GM18505 (cell line): ENCODE measurements around the gene ADM5.

ENCODE experiments used
- ATAC-seq: cut with Tn5 transposase; IDR thresholded peaks from one replicate; pipeline ENCODE4 v1.9.1; 2021; ENCODE audit not compliant: unreplicated experiment
- POLR2A ChIP-seq: IDR thresholded peaks from 4 replicates; pipeline ENCODE4 v1.6.1; 2011; ENCODE audit warnings: borderline replicate concordance; ENCODE audit not compliant: insufficient read depth, insufficient read length; ENCODE audit errors: extremely low read depth

Gene ADM5

GRCh38 chr19:49689133-49690078 lies at the start of gene ADM5:
TSS of gene ADM5 (plus strand) at chr19:49689594. CDS start at chr19:49689838, 244 bp downstream.
- no peak for ATAC-seq
- TF ChIP-seq POLR2A: no peak

DNA sequence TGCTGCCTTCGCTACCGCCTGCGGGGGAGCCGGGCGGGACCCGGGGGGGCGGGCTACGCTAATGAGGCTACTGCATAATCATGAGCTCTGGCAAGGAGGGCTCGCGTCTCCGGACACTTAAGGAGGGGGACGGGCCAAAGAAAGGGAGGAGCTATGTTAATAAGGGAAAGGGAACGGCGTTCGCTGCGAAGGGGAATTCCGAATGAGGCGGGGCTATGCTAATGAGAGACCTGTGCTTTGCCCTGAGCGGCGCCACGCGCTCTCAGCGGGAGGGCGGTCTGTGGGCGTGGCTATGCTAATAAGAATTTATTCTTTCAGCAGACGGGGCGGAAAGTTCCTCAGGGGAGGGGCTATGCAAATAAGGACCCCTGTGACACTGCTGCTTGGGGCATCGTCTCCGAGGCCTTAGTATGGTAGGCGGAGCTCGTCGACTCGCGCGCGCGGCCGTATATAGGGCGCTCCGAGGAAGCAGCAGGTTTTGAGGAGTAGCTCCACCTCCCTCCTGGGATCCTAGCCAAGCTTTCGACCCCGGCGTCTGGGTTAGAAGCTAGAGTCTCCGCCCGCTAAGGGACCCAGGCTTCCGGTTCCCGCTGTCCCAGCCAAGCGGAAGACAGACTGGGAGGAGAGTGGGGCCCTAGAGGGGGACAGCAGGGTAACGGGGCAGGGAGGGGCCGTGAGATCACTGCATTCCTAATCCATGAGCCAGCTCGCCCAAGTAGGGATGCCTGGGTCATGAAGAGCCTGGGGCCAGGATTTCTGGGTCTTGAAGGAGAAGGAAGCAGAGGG lies 49.1 kb upstream of the ADM5 start, which contains the start of gene RRAS:
Gene RRAS (minus strand): TSS at position 31 of the 786 bp plus-strand sequence. CDS start 45 bp downstream, outside the sequence.
- TF ChIP-seq POLR2A: peak; percentile 78
- ATAC-seq: peak; percentile 52

- peak; percentile 61 for TF ChIP-seq POLR2A
- peak; percentile 69 for ATAC-seq
Measured at GRCh38 chr19:49641688-49642491, 47.5 kb upstream of the ADM5 start, which contains the start of gene SCAF1. TSS of gene SCAF1 (plus strand) at chr19:49642209. CDS start at chr19:49645027, 2,818 bp downstream.

GRCh38 chr19:49642492-49643035 lies 46.8 kb upstream of the ADM5 start:
- no peak for TF ChIP-seq POLR2A
- ATAC-seq: no peak

- ATAC-seq: no peak
- no peak for TF ChIP-seq POLR2A
Measured at GRCh38 chr19:49643466-49643865, 45.9 kb upstream of the ADM5 start.

DNA sequence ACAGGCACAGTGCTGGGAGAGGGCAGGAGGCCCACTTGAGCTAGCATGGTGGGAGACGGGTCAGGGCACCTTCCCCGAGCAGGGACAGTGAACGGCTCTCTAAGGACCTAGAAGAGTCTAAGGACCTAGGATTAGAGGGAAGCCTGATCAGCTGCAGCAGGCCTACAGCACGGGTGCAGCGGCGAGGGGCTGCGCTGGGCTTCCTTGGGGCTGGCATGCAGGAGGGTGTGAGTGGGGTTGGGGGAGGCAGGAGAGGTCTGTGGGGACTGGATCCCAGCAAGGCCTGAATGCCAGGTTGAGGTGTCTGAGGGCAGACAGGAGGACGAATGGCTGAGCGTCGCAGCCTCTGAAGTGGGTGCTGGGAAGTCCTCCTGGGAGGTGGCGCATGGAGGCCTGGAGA lies 43.8 kb upstream of the ADM5 start:
- TF ChIP-seq POLR2A: no peak
- ATAC-seq: no peak

DNA sequence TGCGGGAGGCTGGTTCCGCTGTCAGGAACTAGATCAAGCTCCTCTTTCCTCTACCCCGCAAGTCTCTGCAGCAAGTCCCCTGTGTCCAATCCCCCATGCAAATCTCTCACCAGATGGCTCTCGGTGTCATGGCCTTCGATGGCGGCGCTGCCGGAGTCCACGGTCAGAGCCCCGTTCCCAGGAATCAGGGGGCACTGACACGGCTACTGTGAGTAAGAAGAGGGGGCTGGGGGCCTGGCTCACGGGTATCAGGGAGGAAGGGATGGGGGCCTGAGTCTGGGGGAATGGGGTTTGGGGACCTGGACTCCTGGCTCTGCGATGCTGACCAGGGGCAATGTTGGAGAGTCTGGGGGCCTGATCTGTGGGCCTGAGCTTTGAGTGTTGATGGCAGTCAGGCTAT lies 43.4 kb upstream of the ADM5 start:
- no peak for TF ChIP-seq POLR2A
- no peak for ATAC-seq

DNA sequence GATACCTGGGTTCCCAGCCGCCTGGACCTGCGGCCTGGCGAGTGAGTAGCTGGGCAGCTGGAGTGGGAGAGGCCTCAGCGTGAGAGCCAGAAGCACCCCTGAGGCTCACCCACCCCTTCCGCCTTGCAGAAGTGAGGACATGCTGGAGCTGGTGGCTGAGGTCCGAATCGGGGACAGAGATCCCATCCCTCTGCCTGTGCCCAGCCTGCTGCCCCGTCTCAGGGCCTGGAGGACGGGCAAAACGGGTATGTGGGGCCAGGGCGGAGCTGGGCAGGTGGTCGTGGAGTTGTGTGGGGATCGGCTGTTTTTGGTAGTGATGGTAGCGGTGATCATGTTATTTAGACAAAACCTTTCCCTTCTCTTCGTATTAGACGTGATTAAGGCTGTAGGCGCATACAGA lies 42.8 kb upstream of the ADM5 start:
- ATAC-seq: no peak
- TF ChIP-seq POLR2A: no peak

DNA sequence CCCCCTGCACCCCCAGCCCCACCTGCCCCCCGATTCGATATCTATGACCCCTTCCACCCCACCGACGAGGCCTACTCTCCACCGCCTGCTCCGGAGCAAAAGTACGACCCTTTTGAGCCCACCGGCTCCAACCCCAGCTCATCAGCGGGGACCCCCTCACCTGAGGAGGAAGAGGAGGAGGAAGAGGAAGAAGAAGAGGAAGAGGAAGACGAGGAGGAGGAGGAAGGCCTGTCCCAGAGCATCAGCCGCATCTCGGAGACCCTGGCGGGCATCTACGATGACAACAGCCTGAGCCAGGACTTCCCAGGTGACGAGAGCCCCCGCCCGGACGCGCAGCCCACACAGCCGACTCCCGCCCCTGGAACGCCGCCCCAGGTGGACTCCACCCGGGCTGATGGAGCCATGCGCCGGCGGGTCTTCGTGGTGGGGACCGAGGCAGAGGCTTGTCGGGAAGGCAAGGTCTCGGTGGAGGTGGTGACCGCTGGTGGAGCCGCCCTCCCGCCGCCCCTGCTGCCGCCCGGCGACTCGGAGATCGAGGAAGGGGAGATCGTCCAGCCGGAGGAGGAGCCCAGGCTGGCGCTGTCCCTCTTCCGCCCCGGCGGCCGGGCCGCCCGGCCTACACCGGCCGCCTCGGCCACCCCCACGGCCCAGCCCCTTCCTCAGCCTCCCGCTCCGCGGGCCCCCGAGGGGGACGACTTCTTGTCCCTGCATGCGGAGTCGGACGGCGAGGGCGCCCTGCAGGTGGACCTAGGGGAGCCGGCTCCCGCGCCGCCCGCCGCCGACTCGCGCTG lies 38.2 kb upstream of the ADM5 start:
- TF ChIP-seq POLR2A: no peak
- no peak for ATAC-seq

GRCh38 chr19:49651820-49652550 lies 37.4 kb upstream of the ADM5 start:
- TF ChIP-seq POLR2A: no peak
- ATAC-seq: no peak
